ENCODE results near the gene FGD5. TPM values are rescaled to one million over a fixed set of nuclear protein-coding genes. Genes with fewer than 3 reads are reported as not detected.

Gene FGD5
- total and polyA plus RNA-seq, 8 donors = 25.4 to 49.4 (median 41.7) TPM

- H3K27ac ChIP-seq = peak overlapping the region; percentile 26 to 66
These were observed 58.7 kb downstream of the FGD5 start for GRCh38 chr3:14877469-14877868.

GRCh38 chr3:14879211-14879874 lies 60.6 kb downstream of the FGD5 start:
- no peaks in the 10 kb centered on the region for H3K27me3 ChIP-seq
- intact Hi-C loops (cut with DNase I) = no loop called here
- peaks cover 0 to 19% of the 10 kb centered on the region in 2 donors for H3K4me1 ChIP-seq
- no peak for ATAC-seq
- no peaks in the 10 kb centered on the region for H3K9me3 ChIP-seq
- TF ChIP-seq CTCF (IDR thresholded peaks at IDR 0.05) = no peak
- H3K36me3 ChIP-seq = peaks cover 0 to 12% of the 10 kb centered on the region in 2 donors
- H3K27ac ChIP-seq = peak overlapping the region in 1 of 2 donors; percentile 15
- H3K4me3 ChIP-seq = no peak overlapping the region
- peak in 1 of 4 donors; percentile 35 for DNase-seq

More at GRCh38 chr3:14877469-14877868, 58.7 kb downstream of the FGD5 start:
- DNase-seq = no peak
- H3K4me1 ChIP-seq = peaks cover 0 to 22% of the 10 kb centered on the region in 2 donors
- H3K27me3 ChIP-seq = no peaks in the 10 kb centered on the region
- intact Hi-C loops (cut with DNase I) = no loop called here
- no peaks in the 10 kb centered on the region for H3K36me3 ChIP-seq
- no peak overlapping the region for H3K4me3 ChIP-seq
- ATAC-seq = no peak
- TF ChIP-seq CTCF (IDR thresholded peaks at IDR 0.05) = no peak
- H3K9me3 ChIP-seq = no peaks in the 10 kb centered on the region

- Histone ChIP-seq H3K4me1 (peaks cover 0 to 19% of the 10 kb centered on the region in 2 donors), H3K27ac (no peak overlapping the region), H3K4me3 (no peak overlapping the region), H3K36me3 (peaks cover 0 to 12% of the 10 kb centered on the region in 2 donors), H3K9me3 (no peaks in the 10 kb centered on the region), H3K27me3 (no peaks in the 10 kb centered on the region)
- DNase-seq = no peak
- intact Hi-C loops (cut with DNase I) = no loop called here
- no peak for TF ChIP-seq CTCF (IDR thresholded peaks at IDR 0.05)
- no peak for ATAC-seq
These were observed 61.8 kb downstream of the FGD5 start for GRCh38 chr3:14880447-14881106.

GRCh38 chr3:14883226-14883625 lies 64.5 kb downstream of the FGD5 start:
- ATAC-seq (no peak), DNase-seq (no peak)
- Histone ChIP-seq H3K9me3 (no peaks in the 10 kb centered on the region), H3K4me1 (peaks cover 0 to 6% of the 10 kb centered on the region in 2 donors), H3K27ac (no peak overlapping the region), H3K27me3 (no peaks in the 10 kb centered on the region), H3K4me3 (no peak overlapping the region), H3K36me3 (peaks cover 0 to 12% of the 10 kb centered on the region in 2 donors)
- intact Hi-C loops (cut with DNase I) = no loop called here
- no peak for TF ChIP-seq CTCF (IDR thresholded peaks at IDR 0.05)

- H3K27ac ChIP-seq = no peak overlapping the region
- no peak for TF ChIP-seq CTCF (IDR thresholded peaks at IDR 0.05)
- ATAC-seq (no peak), DNase-seq (no peak)
- H3K4me1 ChIP-seq = peaks cover 0 to 2% of the 10 kb centered on the region in 2 donors
- intact Hi-C loops (cut with DNase I) = no loop called here
- H3K4me3 ChIP-seq = no peak overlapping the region
- no peaks in the 10 kb centered on the region for H3K27me3 ChIP-seq
- H3K36me3 ChIP-seq = peaks cover 0 to 12% of the 10 kb centered on the region in 2 donors
- no peaks in the 10 kb centered on the region for H3K9me3 ChIP-seq
These were observed 65.9 kb downstream of the FGD5 start for GRCh38 chr3:14884665-14885064.
